ENCODE results near the gene RUNX1. TPM values are rescaled to one million over a fixed set of nuclear protein-coding genes. Genes with fewer than 3 reads are reported as not detected.

RUNX1 gene
- total RNA-seq, 2 experiments from 2014 or later: 50.6 to 55.8 TPM

- Mint-ChIP-seq H3K9me3 (no peaks in the 10 kb centered on the region), H3K36me3 (peaks cover 2% of the 10 kb centered on the region), H3K27ac (no peak overlapping the region), H3K4me3 (no peak overlapping the region), H3K4me1 (ENCODE audit: low read depth) (peaks cover 53% of the 10 kb centered on the region), H3K27me3 (no peaks in the 10 kb centered on the region)
- intact Hi-C loops (cut with micrococcal nuclease): no loop called here
- POLR2A ChIA-PET: no interaction called here
- no peak for DNase-seq
- CTCF ChIA-PET: interaction anchor here (2.0 kb wide), 1 partner anchor 147 kb away, joined by 4 read pairs; no protein-coding TSS in a partner anchor
Observed at GRCh38 chr21:34904526-34905217, 144.4 kb downstream of the RUNX1 start.

DNA sequence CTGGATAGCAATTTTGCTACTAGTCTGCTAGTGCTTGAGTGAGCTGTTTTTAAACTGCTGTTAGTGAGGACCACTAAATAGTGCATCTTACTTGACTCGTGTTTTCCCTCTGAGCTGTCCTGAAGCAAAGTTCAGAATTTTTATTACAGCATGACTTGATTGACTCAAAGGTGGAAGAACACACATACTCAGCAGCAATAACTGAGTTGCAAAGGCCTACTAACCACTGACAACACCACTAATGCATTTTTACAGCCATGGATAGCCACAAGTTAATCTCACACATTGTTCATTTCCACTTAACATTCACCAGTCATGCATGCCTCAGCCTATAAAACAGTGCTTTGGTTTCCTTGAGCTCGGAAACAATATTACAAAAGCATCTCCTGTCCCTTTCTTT is 148.7 kb downstream of the RUNX1 start:
- H3K27me3 Mint-ChIP-seq: no peaks in the 10 kb centered on the region
- ChIA-PET POLR2A (interaction anchor here (0.8 to 2.1 kb wide), 3 partner anchors 11 to 144 kb away, joined by 3 to 8 read pairs (median 4); no protein-coding TSS in a partner anchor), CTCF (interaction anchor here (1.6 kb wide), 1 partner anchor 11 kb away, joined by 5 read pairs; no protein-coding TSS in a partner anchor)
- H3K36me3 Mint-ChIP-seq: peaks cover 10% of the 10 kb centered on the region
- intact Hi-C loops (cut with micrococcal nuclease): no loop called here
- peaks cover 44% of the 10 kb centered on the region for H3K4me1 Mint-ChIP-seq (ENCODE audit: low read depth)
- DNase-seq: no peak
- peaks cover 7% of the 10 kb centered on the region for H3K9me3 Mint-ChIP-seq
- peak overlapping the region; percentile 58 for H3K27ac Mint-ChIP-seq
- no peak overlapping the region for H3K4me3 Mint-ChIP-seq

- CTCF ChIA-PET: interaction anchor here (1.6 kb wide), 1 partner anchor 10 kb away, joined by 5 read pairs; no protein-coding TSS in a partner anchor
Observed at GRCh38 chr21:34899760-34900159, 149.3 kb downstream of the RUNX1 start.

GRCh38 chr21:34899302-34899701 is 149.8 kb downstream of the RUNX1 start:
- ChIA-PET CTCF (interaction anchor here (1.3 to 1.6 kb wide), 2 partner anchors 10 to 122 kb away, joined by 3 to 5 read pairs; no protein-coding TSS in a partner anchor), POLR2A (interaction anchor here (0.8 to 2.1 kb wide), 4 partner anchors 10 to 148 kb away, joined by 3 to 8 read pairs (median 4); no protein-coding TSS in a partner anchor)
- H3K27me3 Mint-ChIP-seq: no peaks in the 10 kb centered on the region
- H3K9me3 Mint-ChIP-seq: peaks cover 7% of the 10 kb centered on the region
- no peak overlapping the region for H3K4me3 Mint-ChIP-seq
- no peak overlapping the region for H3K27ac Mint-ChIP-seq
- peaks cover 45% of the 10 kb centered on the region for H3K4me1 Mint-ChIP-seq (ENCODE audit: low read depth)
- H3K36me3 Mint-ChIP-seq: peaks cover 10% of the 10 kb centered on the region
- intact Hi-C loops (cut with micrococcal nuclease): no loop called here
- DNase-seq: no peak

More at GRCh38 chr21:34899760-34900159, 149.3 kb downstream of the RUNX1 start:
- no peaks in the 10 kb centered on the region for H3K27me3 Mint-ChIP-seq
- peaks cover 10% of the 10 kb centered on the region for H3K36me3 Mint-ChIP-seq
- H3K4me1 Mint-ChIP-seq (ENCODE audit: low read depth): peaks cover 43% of the 10 kb centered on the region
- intact Hi-C loops (cut with micrococcal nuclease): no loop called here
- no peak for DNase-seq
- no peak overlapping the region for H3K4me3 Mint-ChIP-seq
- H3K9me3 Mint-ChIP-seq: peaks cover 7% of the 10 kb centered on the region
- H3K27ac Mint-ChIP-seq: no peak overlapping the region
- POLR2A ChIA-PET: interaction anchor here (0.8 to 2.1 kb wide), 4 partner anchors 10 to 148 kb away, joined by 3 to 8 read pairs (median 4); no protein-coding TSS in a partner anchor

DNA sequence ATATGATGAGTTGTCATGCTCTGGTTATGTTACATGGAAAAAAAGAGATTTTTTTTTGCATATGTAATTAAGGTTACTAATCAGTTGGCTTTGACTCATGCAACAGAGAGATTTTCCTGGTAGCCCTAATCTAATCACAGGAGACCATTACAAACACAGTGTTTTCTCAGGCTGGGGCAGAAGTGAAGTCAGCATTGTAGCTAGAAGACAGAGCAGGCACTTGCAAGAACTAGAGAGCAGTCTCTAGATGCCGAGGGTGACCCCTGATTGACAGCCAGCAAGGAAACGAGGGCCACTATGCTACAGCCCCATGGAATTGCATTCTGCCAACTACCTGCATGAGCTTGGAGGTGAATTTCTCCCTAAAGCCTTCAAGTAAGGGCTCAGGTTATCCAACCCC is 151.3 kb downstream of the RUNX1 start:
- H3K9me3 Mint-ChIP-seq: peaks cover 7% of the 10 kb centered on the region
- H3K27ac Mint-ChIP-seq: no peak overlapping the region
- H3K4me1 Mint-ChIP-seq (ENCODE audit: low read depth): peaks cover 55% of the 10 kb centered on the region
- peaks cover 10% of the 10 kb centered on the region for H3K36me3 Mint-ChIP-seq
- H3K27me3 Mint-ChIP-seq: no peaks in the 10 kb centered on the region
- intact Hi-C loops (cut with micrococcal nuclease): no loop called here
- H3K4me3 Mint-ChIP-seq: no peak overlapping the region
- peak; percentile 30 for DNase-seq
- ChIA-PET POLR2A (interaction anchor here (0.5 to 1.4 kb wide), 2 partner anchors 8 to 97 kb away, joined by 3 to 5 read pairs; no protein-coding TSS in a partner anchor), CTCF (interaction anchor here (1.0 kb wide), 1 partner anchor 152 kb away, joined by 3 read pairs; no protein-coding TSS in a partner anchor)

DNA sequence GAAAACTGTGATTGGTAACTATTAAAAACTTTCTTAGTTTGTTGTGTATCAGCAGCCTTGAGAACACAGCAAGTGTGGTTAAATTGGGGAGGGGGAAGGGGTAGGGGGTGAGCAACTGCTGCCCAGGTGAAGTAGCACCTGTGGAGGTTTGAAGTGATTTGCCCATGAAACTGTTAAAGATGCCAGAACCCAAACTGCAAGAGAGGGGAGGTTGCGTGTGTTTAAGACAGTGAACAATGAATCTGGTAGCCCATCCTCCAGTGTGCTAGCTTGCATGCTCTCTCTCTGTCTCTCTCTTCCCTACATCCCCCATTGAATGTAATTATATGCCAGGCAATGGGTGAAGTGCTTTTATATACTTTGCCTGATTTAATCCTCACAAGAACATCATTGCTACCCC is 154.7 kb downstream of the RUNX1 start:
- Mint-ChIP-seq H3K4me3 (no peak overlapping the region), H3K27me3 (no peaks in the 10 kb centered on the region), H3K4me1 (ENCODE audit: low read depth) (peaks cover 64% of the 10 kb centered on the region), H3K27ac (no peak overlapping the region), H3K36me3 (peaks cover 9% of the 10 kb centered on the region), H3K9me3 (peaks cover 7% of the 10 kb centered on the region)
- DNase-seq: no peak
- intact Hi-C loops (cut with micrococcal nuclease): loop anchor here (5.0 kb wide), 1 partner anchor 328 kb away; no protein-coding TSS in a partner anchor
- CTCF ChIA-PET: interaction anchor here (1.5 to 3.8 kb wide), 2 partner anchors 154 to 506 kb away, joined by 5 to 14 read pairs; no protein-coding TSS in a partner anchor
- POLR2A ChIA-PET: no interaction called here

GRCh38 chr21:34892209-34892608 is 156.9 kb downstream of the RUNX1 start:
- peaks cover 5% of the 10 kb centered on the region for H3K27me3 Mint-ChIP-seq
- H3K36me3 Mint-ChIP-seq: peaks cover 11% of the 10 kb centered on the region
- no peak overlapping the region for H3K27ac Mint-ChIP-seq
- H3K4me1 Mint-ChIP-seq (ENCODE audit: low read depth): peaks cover 56% of the 10 kb centered on the region
- intact Hi-C loops (cut with micrococcal nuclease): loop anchor here (5.0 kb wide), 1 partner anchor 330 kb away; no protein-coding TSS in a partner anchor
- no peak overlapping the region for H3K4me3 Mint-ChIP-seq
- H3K9me3 Mint-ChIP-seq: no peaks in the 10 kb centered on the region
- ChIA-PET POLR2A (interaction anchor here (0.8 to 1.5 kb wide), 5 partner anchors 18 to 157 kb away, joined by 3 to 6 read pairs (median 3); partner anchors contain the start of gene RUNX1), CTCF (interaction anchor here (0.9 to 3.8 kb wide), 11 partner anchors 54 to 508 kb away, joined by 3 to 14 read pairs (median 4); no protein-coding TSS in a partner anchor)
- no peak for DNase-seq

DNA sequence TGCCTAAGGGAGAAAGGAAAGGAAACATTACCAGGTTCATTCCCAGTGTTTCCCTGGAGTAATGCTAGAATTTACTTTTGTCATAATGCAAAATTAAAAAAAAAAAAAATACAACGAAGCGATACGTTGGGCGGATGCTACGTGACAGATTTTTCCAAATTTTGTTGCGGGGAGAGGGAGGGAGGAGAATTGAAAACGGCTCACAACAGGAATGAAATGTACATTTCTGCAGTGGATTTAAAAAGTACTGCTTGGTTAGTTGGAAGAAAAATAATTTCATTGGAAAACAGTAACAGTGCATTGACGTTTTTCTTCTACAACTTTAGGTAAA is 157.5 kb downstream of the RUNX1 start:
- ChIA-PET CTCF (interaction anchor here (1.4 to 6.2 kb wide), 3 partner anchors 149 to 508 kb away, joined by 5 to 120 read pairs (median 14); partner anchors contain the start of gene RUNX1), POLR2A (interaction anchor here (8.7 kb wide), 1 partner anchor 156 kb away, joined by 267 read pairs; the partner anchor contains the start of gene RUNX1)
- Mint-ChIP-seq H3K4me1 (ENCODE audit: low read depth) (peaks cover 50% of the 10 kb centered on the region), H3K4me3 (peak overlapping the region; percentile 46), H3K36me3 (peaks cover 13% of the 10 kb centered on the region), H3K27me3 (peaks cover 5% of the 10 kb centered on the region), H3K27ac (peak overlapping the region; percentile 66), H3K9me3 (no peaks in the 10 kb centered on the region)
- no peak for DNase-seq
- intact Hi-C loops (cut with micrococcal nuclease): loop anchor here (2.0 to 5.0 kb wide), 2 partner anchors 247 to 331 kb away; no protein-coding TSS in a partner anchor

DNA sequence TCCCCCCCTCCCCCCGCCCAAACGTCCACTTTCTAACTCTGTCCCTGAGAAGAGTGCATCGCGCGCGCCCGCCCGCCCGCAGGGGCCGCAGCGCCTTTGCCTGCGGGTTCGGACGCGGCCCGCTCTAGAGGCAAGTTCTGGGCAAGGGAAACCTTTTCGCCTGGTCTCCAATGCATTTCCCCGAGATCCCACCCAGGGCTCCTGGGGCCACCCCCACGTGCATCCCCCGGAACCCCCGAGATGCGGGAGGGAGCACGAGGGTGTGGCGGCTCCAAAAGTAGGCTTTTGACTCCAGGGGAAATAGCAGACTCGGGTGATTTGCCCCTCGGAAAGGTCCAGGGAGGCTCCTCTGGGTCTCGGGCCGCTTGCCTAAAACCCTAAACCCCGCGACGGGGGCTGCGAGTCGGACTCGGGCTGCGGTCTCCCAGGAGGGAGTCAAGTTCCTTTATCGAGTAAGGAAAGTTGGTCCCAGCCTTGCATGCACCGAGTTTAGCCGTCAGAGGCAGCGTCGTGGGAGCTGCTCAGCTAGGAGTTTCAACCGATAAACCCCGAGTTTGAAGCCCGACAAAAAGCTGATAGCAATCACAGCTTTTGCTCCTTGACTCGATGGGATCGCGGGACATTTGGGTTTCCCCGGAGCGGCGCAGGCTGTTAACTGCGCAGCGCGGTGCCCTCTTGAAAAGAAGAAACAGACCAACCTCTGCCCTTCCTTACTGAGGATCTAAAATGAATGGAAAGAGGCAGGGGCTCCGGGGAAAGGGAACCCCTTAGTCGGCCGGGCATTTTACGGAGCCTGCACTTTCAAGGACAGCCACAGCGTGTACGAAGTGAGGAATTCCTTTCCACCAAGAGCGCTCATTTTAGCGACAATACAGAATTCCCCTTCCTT is 158.1 kb downstream of the RUNX1 start:
- peak overlapping the region; percentile 62 for H3K27ac Mint-ChIP-seq
- peak overlapping the region; percentile 46 for H3K4me3 Mint-ChIP-seq
- ChIA-PET POLR2A (interaction anchor here (1.6 to 8.7 kb wide), 5 partner anchors 44 to 156 kb away, joined by 7 to 267 read pairs (median 68); partner anchors contain the start of gene RUNX1), CTCF (interaction anchor here (1.4 to 7.5 kb wide), 20 partner anchors 38 to 509 kb away, joined by 4 to 120 read pairs (median 11); partner anchors contain the start of gene RUNX1)
- H3K27me3 Mint-ChIP-seq: peaks cover 5% of the 10 kb centered on the region
- peak; percentile 22 for DNase-seq
- peaks cover 17% of the 10 kb centered on the region for H3K36me3 Mint-ChIP-seq
- H3K4me1 Mint-ChIP-seq (ENCODE audit: low read depth): peaks cover 48% of the 10 kb centered on the region
- intact Hi-C loops (cut with micrococcal nuclease): loop anchor here (2.0 to 5.0 kb wide), 2 partner anchors 248 to 331 kb away; no protein-coding TSS in a partner anchor
- H3K9me3 Mint-ChIP-seq: no peaks in the 10 kb centered on the region

- H3K36me3 Mint-ChIP-seq: peaks cover 21% of the 10 kb centered on the region
- ChIA-PET CTCF (interaction anchor here (1.0 to 7.5 kb wide), 28 partner anchors 19 to 537 kb away, joined by 3 to 120 read pairs (median 6); partner anchors contain the start of gene RUNX1), POLR2A (interaction anchor here (0.8 to 8.7 kb wide), 19 partner anchors 8 to 509 kb away, joined by 3 to 267 read pairs (median 8); partner anchors contain the start of gene RUNX1)
- H3K27ac Mint-ChIP-seq: peak overlapping the region; percentile 99
- peaks cover 5% of the 10 kb centered on the region for H3K27me3 Mint-ChIP-seq
- H3K9me3 Mint-ChIP-seq: no peaks in the 10 kb centered on the region
- intact Hi-C loops (cut with micrococcal nuclease): loop anchor here (2.0 to 5.0 kb wide), 2 partner anchors 248 to 332 kb away; no protein-coding TSS in a partner anchor
- no peak for DNase-seq
- peak overlapping the region; percentile 61 for H3K4me3 Mint-ChIP-seq
- peaks cover 47% of the 10 kb centered on the region for H3K4me1 Mint-ChIP-seq (ENCODE audit: low read depth)
Observed at GRCh38 chr21:34890470-34890723, 158.7 kb downstream of the RUNX1 start.
